ENCODE results near the gene ZNF286A.
"Not testable (repeated sequence)": the region's sequence is repeated elsewhere in the genome, so short reads cannot be mapped to it uniquely, and the experiment has no call there.

Gene ZNF286A

DNA sequence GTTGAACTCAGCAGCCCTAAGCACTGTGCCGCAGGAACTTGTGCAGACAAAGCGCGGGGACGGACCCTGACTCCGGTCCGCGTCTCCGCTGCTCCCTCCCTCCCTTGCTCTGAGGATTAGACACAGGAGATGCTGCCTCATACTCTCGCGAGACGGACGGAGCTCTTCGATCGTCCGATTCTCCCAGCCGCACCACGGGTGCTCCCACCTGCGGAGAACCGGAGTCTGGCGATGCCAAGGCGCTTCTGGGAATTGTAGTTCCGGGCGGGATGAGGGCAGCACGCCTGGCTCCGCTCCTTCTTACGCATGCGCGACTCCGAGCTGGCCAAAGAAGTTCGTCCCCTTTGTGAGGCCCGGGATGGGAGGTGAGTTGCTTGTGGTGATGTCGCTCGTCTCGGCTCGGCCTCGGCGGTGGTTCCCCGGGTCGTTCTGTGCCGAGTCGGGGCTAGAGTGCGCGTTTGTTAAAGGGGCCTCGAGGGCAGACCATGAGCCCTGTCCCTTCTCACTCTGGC is at the start of gene ZNF286A:
ZNF286A (plus strand) TSS at position 340 of the 512 bp plus-strand sequence. CDS start 578 bp downstream, outside the sequence.
- H3K4me3 ChIP-seq (ENCODE audit: low read depth, low read length) = peak within 1 kb of the TSS; percentile 60

DNA sequence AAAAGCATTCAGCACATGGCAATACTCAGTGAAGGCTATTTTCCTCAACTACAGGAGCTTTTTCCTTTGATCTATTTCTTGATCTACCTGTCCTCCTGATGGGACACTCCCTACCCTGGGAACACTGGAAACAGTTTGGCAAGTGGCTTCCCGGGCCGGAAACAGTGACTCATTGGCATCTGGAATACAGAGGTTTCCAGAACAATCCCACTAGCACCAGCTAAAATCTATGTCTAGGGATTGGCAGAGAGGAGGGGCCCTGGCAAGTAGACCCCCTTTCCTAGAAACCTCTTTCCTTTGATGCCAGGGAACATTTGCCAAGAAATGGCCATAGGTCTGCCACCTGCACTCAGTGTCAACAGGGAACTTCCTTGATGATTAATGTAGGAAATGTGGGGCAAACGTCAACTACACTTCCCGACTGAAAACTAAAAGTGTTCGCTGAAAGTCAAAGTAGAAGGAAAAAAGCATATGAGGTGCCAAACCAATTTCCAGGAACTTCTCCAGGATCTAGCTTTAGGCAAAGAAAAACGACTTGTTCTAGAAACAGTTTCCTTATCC is 49.6 kb upstream of the ZNF286A start:
- TF ChIP-seq, protein P1, sequence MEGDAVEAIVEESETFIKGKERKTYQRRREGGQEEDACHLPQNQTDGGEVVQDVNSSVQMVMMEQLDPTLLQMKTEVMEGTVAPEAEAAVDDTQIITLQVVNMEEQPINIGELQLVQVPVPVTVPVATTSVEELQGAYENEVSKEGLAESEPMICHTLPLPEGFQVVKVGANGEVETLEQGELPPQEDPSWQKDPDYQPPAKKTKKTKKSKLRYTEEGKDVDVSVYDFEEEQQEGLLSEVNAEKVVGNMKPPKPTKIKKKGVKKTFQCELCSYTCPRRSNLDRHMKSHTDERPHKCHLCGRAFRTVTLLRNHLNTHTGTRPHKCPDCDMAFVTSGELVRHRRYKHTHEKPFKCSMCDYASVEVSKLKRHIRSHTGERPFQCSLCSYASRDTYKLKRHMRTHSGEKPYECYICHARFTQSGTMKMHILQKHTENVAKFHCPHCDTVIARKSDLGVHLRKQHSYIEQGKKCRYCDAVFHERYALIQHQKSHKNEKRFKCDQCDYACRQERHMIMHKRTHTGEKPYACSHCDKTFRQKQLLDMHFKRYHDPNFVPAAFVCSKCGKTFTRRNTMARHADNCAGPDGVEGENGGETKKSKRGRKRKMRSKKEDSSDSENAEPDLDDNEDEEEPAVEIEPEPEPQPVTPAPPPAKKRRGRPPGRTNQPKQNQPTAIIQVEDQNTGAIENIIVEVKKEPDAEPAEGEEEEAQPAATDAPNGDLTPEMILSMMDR (IDR thresholded peaks at IDR 0.05; ENCODE audit: borderline replicate concordance, insufficient read depth, low read depth, low read length) = no peak
- H3K4me3 ChIP-seq (ENCODE audit: low read depth, low read length) = no peak overlapping the region

DNA sequence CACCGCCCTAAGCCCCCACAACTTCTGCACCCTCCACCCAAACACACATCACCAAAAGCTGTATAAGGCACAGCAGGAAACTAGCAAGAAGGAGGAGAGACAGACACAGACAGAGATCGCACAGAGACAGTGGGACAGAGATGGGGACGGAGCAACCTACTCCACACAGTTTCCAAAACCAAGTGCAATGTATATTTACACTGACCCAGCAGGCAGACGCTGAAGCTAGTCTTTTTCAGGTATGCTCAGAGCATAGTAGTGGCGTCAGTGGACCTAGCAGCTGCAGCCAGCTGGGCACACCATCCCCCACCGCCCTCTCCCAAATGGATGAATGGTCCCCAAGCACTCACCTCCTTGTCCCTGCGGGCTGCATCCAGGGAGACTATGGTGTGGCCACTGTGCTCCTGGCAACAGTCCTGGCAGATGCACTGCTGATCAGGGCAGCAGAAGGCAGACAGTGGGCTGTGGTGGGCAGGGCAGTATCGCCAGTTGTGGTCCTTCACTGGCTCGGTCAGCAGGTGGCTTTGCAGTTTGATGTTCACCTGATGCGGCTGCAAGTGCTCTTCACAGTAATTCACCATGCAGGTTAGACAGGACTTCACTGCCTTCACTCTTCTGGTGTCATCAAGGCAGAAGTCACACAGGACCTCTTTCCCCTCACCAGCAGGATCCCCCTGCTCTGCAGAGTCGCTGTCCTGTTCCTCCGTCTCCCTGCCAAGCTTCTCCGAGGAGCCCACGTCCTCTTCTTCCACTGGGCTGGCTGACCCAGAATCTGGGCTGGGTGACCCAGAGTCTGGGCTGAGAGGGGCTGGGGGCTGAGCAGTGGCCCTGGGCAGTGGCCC is 48.6 kb upstream of the ZNF286A start:
- no peak overlapping the region for H3K4me3 ChIP-seq (ENCODE audit: low read depth, low read length)
- TF ChIP-seq, protein P1 (IDR thresholded peaks at IDR 0.05; ENCODE audit: borderline replicate concordance, insufficient read depth, low read depth, low read length) = no peak

DNA sequence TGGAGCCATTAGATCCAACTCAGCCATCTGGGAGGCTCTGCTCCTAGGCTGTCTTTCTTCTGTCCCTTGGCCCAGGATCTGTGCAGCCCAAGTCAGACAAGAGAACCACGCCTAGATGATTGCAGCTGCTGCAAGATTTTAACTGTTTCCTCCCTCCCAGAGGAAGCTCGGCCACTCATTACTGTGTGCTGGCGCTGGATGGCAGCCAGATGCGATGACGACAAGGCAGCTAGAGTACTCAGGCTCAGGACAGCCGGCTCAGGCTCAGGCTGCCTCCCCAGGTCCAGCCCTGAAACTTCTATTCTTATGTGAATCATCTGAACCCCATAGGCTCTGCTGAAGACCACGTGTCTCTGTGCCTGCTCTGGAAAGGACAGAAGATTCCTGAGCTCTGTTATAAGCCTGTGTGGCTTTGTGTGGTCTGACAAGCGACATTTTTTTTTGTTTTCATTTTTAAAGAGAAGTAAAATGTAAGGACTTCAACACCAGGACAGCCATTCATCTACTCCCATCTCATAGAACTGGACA is 47.9 kb upstream of the ZNF286A start:
- H3K4me3 ChIP-seq (ENCODE audit: low read depth, low read length) = no peak overlapping the region
- TF ChIP-seq, protein P1 (IDR thresholded peaks at IDR 0.05; ENCODE audit: borderline replicate concordance, insufficient read depth, low read depth, low read length) = no peak

DNA sequence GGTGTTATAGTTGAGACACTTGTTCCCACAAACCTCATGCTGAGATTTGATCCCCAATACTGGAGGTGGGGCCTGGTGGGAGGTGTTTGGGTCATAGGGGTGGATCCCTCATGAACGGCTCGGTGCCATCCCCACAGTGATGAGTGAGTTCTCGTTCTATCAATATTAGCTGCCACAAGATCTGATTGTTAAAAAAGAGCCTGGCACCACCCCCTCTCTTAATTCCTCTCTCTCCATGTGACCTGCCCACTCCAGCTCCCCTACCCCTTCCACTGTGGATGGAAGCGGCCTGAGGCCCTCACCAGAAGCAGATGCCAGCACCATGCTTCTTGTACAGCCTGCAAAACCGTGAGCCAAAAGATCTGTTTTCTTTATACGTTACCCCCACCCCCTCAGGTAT is 46.6 kb upstream of the ZNF286A start:
- TF ChIP-seq, protein P1 (IDR thresholded peaks at IDR 0.05; ENCODE audit: borderline replicate concordance, insufficient read depth, low read depth, low read length) = no peak
- no peak overlapping the region for H3K4me3 ChIP-seq (ENCODE audit: low read depth, low read length)

DNA sequence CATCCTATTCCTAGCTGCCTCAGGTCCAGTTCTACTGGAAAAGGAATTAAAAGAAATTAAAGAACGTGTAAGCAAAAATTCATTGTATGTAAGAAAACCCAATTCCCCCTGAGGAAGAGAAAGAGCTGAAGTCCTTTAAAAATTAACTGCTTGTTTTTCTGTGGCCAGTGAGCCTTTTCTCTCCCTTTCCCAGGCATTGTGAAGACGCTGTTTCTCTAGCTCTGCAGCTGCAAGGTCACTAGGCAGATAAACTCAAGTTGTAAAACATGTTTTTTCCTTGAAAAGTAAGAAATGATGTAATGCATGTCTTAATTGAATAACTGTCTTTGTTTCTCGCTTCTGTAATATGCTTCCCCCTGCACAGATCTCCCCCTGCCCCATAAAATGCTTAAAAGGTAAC is 45.2 kb upstream of the ZNF286A start:
- H3K4me3 ChIP-seq (ENCODE audit: low read depth, low read length) = not testable (repeated sequence)

DNA sequence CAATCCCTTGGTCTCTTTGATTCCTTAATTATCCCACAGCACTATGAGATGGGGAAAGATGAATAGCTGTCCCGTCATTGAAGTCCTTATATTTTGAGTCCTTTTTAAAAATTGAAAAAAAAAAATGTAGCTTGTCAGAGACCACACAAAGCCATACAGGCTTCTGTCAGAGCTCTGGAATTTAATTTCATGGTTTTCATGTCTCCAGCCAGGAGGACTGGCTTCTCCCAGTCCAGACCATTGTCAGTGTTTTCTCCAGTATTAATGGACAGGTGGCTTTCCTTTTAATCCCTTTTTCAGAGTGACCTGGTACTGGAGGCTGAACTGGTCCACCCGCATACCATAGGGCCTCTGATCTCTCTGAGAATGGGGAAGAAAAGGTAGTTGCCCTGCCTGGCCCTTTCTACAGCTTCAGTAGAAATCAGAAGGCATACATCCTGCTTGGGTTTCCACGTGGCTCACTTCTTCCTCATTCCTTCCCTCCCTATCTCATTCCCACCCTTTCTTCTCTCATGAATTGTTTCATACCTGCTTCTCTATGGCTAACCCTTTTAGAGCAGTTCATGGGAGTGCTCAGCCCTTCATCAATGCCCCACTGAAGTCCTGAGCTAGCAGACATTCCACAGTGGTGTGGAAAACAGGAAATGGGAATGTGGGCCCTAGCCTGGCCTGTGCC is 44.5 kb upstream of the ZNF286A start:
- TF ChIP-seq, protein P1 (IDR thresholded peaks at IDR 0.05; ENCODE audit: borderline replicate concordance, insufficient read depth, low read depth, low read length) = no peak
- no peak overlapping the region for H3K4me3 ChIP-seq (ENCODE audit: low read depth, low read length)

All from GM12875 (cell line).